NCI-H1105 (cell line): ENCODE measurements around the gene WDR59.
"Not testable (repeated sequence)": the region's sequence is repeated elsewhere in the genome, so short reads cannot be mapped to it uniquely, and the experiment has no call there.

Experiments
- DNase-seq: peaks from one replicate; lab custom pipeline; 2025; lab: John Stamatoyannopoulos, UW

WDR59 gene

GRCh38 chr16:74973304-74973703, 11.6 kb downstream of the WDR59 start:
- DNase-seq = no peak

- DNase-seq = no peak
Measured at GRCh38 chr16:74954763-74955162, 30.2 kb downstream of the WDR59 start.

GRCh38 chr16:74951681-74952080, 33.2 kb downstream of the WDR59 start:
- no peak for DNase-seq

GRCh38 chr16:74951206-74951605, 33.7 kb downstream of the WDR59 start:
- DNase-seq = no peak

- DNase-seq = no peak
Measured at GRCh38 chr16:74950511-74950910, 34.4 kb downstream of the WDR59 start.

GRCh38 chr16:74949309-74949708, 35.6 kb downstream of the WDR59 start:
- no peak for DNase-seq

- no peak for DNase-seq
Measured at GRCh38 chr16:74944466-74944865, 40.5 kb downstream of the WDR59 start.

- DNase-seq = peak; percentile 12
Measured at GRCh38 chr16:74942977-74943918, 41.7 kb downstream of the WDR59 start.

GRCh38 chr16:74942566-74942965, 42.4 kb downstream of the WDR59 start:
- no peak for DNase-seq

GRCh38 chr16:74939688-74940087, 45.2 kb downstream of the WDR59 start:
- no peak for DNase-seq

GRCh38 chr16:74936902-74937560, 47.9 kb downstream of the WDR59 start:
- DNase-seq = no peak

- no peak for DNase-seq
Measured at GRCh38 chr16:74931445-74931844, 53.5 kb downstream of the WDR59 start.

GRCh38 chr16:74929636-74930035, 55.3 kb downstream of the WDR59 start:
- DNase-seq = no peak

- DNase-seq = no peak
Measured at GRCh38 chr16:74926805-74927204, 58.1 kb downstream of the WDR59 start.

GRCh38 chr16:74923766-74924460, 61.0 kb downstream of the WDR59 start:
- no peak for DNase-seq

- no peak for DNase-seq
Measured at GRCh38 chr16:74922150-74923138, 62.5 kb downstream of the WDR59 start.

GRCh38 chr16:74921051-74921450, 63.9 kb downstream of the WDR59 start:
- DNase-seq = no peak

- DNase-seq = no peak
Measured at GRCh38 chr16:74909665-74910064, 75.3 kb downstream of the WDR59 start.

GRCh38 chr16:74908759-74909158, 76.2 kb downstream of the WDR59 start:
- DNase-seq = not testable (repeated sequence)

GRCh38 chr16:74903901-74904678, 80.8 kb downstream of the WDR59 start:
- no peak for DNase-seq

GRCh38 chr16:74903120-74903519, 81.8 kb downstream of the WDR59 start:
- no peak for DNase-seq
